Esophagus mucosa (tissue), 1 donor: ENCODE data around the gene CBLB. TPM values are rescaled to one million over a fixed set of nuclear protein-coding genes. Genes with fewer than 3 reads are reported as not detected.
A peak's percentile ranks its signal among the peaks of the same experiment; 100 is the strongest.

ENCODE experiments used
- ATAC-seq: fragments of 200-7000 bp; cut with Tn5 transposase; one replicate; pipeline ENCODE4 v1.9.1; 2020
- total RNA-seq: library from RNA; stranded (reverse); gene quantifications from one replicate; pipeline ENCODE4 v1.2.4, GENCODE V29; 2023
- donor health status: DM: yes; HTN: yes; CAD: no.

Gene CBLB
- total RNA-seq, 1 donor from 2014 or later: 11.0 TPM

DNA sequence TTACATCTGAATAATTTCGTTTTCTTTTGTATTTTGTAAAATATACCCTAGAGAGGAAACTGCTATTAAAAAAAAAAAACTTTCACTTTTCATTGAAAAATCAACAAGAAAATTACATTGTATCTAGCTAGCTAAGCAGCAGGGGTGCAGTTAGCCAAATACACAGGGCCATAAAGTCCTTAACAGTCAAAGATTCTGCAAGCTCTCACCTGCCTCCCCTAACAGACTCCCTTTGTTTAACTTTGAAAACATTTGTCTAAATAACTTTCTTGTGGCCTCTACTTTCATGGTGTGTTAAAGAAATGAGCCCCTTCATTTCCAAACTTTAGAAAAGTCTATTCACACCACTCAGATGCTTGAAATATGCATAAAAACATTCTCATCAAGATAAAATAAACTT, 23.3 kb downstream of the CBLB start:
- ATAC-seq: no peak

DNA sequence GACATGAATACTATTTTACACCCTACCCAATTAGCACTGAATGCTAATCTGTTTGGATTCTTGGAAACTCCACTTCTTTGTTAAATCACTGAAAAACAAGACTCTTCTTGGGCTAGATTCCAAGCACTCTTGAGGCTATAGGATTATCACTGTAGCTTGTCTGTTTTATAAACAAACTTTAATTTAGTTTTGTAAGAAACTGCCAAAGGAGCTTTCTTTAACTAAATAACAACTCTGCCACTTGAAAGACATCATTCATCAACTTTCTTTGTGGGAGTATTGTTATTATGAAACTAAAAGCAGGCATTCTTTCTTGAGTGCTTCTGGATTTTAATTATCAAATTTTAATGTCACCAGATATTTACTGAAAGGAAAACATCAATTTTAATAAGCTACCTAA, 24.1 kb downstream of the CBLB start:
- ATAC-seq: no peak

DNA sequence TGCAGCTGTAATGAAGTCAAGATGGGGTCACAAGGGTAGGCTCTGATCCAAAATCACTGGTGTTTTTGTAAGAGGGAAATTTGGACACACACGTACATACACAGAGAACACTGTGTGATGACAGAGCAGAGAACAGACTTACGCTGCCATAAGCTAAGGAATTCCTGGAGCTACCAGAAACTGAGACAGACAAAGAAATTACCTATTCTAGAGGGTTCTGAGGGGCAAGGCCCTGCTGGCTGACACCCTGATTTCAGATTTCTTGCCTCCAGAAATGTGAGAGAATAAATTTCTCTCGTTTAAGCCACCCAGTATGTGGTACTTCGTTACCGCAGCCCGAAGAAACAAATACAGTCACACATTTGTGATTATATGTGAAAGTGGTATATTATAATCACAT, 24.8 kb downstream of the CBLB start:
- ATAC-seq: no peak

- no peak for ATAC-seq
Observed at GRCh38 chr3:105842943-105843342, 25.9 kb downstream of the CBLB start.

- no peak for ATAC-seq
Observed at GRCh38 chr3:105842449-105842848, 26.4 kb downstream of the CBLB start.

DNA sequence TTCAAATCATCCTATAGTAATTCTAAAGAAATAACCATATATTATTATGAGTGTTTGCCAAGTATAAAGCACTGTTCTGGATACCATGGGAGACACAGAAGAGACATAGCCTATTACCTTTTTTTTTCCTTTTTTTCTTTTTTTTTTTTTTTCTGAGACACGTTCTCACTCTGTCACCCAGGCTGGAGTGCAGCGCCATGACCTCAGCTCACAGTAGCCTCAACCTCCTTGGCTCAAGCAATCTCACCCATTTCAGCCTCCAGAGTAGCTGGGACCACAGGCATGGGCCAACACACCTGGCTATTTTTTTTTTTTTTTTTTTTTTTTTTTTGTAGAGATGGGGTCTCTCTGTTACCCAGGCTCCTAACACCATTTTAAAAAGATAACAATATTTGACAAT, 30.9 kb downstream of the CBLB start:
- ATAC-seq: no peak

DNA sequence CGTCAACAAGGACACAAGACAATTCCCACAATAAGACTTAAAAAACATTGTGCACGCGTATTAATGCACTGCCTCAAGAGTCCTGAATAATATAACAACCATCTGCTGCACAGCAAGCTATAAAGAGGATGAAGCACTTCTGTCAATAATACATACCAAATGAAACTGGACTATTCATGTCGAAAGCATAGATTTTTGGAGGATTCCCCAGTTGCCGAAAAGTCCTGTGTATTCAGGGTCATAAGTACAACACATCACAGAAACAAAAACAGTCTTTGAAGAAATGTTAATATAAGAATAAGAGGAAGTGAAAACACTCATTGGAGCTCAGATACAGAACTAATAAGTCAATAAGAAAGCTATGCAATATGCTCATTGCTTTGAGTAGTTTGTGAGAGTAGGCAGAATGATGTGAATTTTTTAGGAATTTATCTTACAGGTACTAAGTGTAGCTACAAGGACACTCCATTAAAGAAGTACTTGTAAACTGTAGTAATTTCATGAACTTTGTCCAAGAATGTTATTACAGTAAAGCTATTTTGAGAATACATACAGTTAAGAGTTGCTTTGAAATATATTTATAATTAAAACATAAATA, 31.6 kb downstream of the CBLB start:
- ATAC-seq: no peak

DNA sequence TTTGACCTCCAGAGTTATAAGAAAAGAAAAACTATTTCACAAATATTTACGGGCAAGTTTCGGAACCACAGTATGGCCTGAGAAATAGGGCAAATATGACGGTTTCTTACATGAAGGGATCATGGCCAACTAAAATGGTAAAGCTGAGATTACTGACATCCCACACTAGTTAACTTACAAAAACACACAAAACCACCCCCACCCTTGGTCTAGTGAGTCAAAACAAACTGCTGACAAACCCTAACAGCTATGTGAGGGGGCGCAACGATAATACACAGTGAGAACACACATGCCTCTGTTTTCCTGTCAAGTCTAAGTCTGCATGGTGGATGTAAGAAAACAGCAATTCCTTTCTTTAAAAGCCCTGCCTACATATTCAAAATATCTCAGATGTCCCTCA, 32.3 kb downstream of the CBLB start:
- no peak for ATAC-seq

DNA sequence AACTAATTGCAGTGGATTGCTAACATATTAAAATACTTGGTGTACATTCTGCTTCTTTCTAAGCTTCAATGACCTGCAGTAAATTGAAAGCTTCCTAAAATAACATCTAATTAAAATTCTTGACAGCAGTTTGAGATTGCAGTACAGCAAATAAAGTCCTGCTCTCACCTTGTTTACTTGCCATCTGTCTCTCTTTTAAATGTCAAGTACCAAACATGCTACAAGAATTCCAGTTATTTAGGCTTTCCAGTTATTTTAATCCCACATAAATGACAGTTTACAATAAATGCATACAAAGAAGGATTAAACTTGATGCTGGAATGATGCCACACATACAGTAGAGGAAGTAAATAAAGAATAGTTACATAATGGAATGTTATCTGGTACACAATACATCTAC, 33.2 kb downstream of the CBLB start:
- ATAC-seq: no peak

DNA sequence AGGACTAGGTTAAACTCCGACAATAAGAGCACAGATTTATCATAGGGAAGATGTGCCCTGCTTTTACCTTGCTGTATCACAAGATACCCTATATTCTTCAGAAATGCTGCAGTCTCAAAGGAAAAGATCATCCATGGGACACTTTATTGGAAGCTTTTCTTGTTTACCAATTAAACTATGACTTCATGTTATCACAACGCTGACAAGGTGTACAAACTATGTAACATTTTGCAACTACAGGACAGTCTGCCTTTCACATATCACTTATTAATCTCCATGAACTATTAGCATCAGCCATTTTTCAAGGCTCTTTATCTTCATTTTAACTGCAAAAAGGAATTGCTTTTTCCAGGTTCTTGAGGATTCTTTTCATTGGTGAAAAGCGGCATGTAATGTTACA, 34.0 kb downstream of the CBLB start:
- ATAC-seq: no peak

GRCh38 chr3:105832644-105833043, 36.2 kb downstream of the CBLB start:
- ATAC-seq: no peak

- no peak for ATAC-seq
Observed at GRCh38 chr3:105830836-105831235, 38.0 kb downstream of the CBLB start.

DNA sequence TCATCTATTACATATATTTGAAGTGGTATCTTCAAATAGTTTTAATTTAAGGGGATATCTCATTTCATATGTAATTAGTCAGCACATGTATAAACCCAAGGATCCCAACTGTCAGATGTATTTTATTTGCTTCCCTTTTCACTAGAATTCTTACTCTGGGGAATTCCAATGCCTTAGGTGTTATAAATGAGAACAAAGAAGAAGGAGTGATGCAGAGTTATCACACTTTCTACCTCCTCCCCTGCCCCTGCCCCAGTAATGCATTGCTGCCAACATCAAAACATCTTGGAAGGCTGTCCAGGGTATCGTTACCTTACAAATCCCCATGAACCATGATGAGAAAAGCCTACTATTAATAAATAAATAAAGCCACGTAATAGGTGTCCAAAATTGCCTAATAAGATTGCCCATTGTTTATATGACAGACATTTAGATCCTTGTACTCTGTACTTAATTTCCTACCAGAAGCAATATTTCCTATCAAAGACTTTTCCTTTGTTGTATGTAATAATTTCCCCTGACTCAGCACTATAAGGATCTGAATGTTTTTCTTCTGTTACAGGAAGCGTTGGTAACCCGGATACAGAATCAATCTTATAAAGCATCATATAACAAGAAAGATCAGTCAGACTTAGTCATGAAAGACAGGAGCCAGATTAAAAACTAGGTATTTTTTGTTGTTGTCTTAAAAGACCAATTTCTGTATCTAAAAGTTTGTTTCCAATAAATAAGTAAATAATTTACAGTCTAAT, 38.8 kb downstream of the CBLB start:
- ATAC-seq: peak; percentile 76

GRCh38 chr3:105829229-105829628, 39.6 kb downstream of the CBLB start:
- ATAC-seq: no peak

DNA sequence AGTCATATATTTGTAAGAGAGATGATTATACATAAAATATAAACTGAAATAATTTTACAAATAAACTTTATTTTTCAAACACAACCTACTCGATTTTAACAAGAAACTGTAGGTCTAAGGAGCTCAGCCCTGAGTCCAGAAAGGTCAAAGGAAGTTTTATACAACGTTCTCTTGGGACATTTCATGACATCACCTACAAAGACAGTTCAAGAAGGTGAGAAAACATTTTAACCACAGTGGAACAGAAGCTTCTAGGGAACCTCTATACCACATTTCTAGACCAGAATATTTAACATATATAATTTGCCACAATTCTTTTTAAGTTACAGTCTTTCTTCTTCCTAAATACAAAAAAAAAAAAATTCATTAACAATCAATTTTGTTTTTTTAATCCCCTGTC, 40.1 kb downstream of the CBLB start:
- ATAC-seq: no peak

- peak; percentile 74 for ATAC-seq
Observed at GRCh38 chr3:105827959-105828358, 40.9 kb downstream of the CBLB start.

DNA sequence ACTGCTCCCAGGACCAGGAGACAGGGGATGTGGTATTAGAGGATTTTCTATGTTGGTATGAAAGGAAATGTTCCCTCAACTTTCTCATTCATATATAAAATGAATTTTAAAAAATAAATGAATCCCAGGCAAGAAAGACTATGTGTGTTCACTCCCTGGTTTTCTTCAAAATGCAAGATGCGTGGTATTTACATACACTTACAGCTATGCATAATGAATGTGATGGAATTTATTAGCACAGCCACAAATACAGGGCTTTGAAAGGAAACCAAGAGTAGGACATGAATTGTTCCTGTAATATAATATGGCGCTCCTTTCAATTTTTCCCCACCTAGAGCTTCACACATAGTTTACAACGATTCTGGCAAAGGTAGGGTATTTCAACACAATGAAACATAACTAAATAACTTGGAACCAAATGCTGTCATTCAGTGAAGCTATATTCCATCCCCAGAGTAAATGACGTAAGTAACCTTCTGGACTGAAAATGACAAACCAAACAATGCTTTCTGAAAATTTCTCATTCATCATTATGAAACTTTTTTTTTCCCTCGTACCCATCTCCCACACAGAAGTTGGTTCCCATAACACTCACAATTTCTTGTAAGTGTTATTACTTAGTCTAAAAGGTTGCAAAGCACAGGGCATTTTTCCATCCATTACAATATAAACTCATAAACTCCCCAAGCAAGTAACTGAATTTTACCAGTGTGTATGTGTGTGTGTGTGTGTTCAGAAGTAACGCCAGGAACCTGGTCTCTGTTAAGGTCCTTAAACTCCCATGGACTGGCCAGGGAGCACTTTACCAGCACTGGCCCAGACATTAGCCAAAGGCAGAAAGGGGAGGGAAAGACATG, 41.8 kb downstream of the CBLB start:
- ATAC-seq: no peak

- no peak for ATAC-seq
Observed at GRCh38 chr3:105824129-105824528, 44.7 kb downstream of the CBLB start.

DNA sequence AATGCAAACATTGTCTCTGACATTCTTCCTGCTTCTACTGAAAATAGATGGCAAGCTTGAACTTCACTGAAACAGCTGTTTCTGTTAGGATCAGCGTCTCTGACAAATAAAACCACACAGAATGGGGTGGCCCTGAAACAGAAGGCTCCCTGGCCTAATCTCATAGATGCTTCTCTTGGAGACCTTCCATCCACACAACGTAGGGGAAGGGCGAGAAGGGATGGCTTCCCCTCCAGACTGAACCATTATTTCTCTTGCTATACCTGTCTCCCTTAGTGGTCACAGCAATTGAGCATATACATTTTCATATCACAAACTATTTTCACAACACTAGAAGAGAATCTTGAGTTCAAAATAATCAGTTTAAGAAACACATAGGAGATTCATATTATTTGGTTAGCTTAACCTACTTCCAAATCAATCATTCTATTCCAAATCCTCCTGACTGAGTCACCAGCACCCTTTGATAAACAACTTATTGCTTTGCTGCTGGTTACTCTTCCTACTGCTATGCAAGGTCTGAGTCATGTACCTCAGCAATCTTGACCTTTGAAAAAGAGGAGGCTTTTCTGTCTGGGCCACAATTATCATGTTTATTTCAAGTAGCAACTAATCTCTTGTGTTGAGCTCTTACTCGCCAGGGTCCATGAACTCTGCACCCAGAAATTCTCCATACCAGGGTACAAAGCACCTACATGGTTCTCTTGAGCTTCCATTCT, 45.5 kb downstream of the CBLB start:
- ATAC-seq: peak; percentile 91

DNA sequence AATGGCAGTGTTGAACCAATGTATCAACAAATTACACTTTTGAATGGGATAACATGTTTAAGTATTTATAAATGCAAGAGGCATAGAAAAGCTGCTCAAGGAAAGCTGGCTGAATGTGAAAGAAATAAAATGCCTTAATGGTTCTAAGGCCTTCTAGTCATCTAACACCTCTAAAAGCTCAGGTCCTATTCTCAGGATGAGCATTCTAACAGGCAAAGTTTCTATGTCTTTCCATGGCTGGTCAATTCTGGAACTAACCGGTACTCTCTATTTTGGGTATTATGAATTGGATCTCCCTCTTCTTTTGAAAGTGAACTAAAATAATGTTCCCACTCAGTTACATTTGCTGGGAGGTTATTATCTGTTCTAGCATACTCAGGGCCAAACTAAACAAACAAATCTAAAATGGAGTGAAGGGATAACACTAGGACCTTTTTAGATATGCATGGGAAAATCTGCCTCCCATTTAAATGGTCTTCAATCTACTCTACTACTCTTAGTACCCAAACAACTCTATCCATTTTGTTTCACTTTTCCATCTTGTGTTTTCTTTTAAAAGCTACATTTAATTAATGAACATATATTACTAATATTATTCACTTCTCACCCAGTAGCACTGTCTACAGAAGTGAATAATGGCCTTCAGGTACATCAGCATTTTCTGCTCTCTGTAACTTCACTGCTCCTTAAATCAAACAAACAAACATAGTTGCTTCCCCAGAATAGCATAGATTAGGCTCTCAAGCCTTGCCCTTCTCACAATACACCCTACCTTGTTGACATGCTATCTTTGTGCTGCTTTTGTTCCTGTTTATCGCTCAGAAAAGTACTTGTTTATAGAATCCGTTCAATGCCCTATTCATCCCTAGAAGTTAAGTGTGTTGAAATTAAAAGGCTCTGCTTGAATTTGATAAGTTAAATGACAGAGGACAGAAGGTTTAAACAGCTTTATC, 46.4 kb downstream of the CBLB start:
- ATAC-seq: no peak

- ATAC-seq: no peak
Observed at GRCh38 chr3:105821433-105821832, 47.4 kb downstream of the CBLB start.

DNA sequence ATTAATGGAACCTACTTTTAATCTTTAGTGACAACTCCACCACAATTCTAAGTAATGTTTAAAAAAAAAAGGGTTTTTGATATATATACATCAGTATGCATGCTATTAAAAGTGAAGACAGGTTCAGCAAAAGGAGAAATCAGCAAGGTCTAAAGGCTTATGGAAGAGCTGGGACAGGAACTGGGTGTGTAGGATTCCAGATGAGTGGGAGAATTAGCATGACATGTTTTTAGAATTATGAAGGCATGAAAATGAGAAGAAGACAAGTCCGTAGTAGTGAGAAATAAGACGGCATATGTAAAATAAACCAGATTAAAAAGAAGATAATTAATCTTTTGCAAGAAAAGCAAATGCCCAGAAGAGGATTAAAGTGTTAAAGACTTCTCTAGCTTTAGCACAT, 52.0 kb downstream of the CBLB start:
- no peak for ATAC-seq
